Smooth muscle cell (in vitro differentiated cells): ENCODE data around the gene CARMIL1. TPM values are rescaled to one million over a fixed set of nuclear protein-coding genes. Genes with fewer than 3 reads are reported as not detected.

Experiments
- DNase-seq: peaks from one replicate; lab custom pipeline; 2025; ENCODE audit not compliant: unreplicated experiment; lab: John Stamatoyannopoulos, UW
- H2AFZ ChIP-seq: fragments of 200-600 bp; sonication (generic); 2 replicates; pipeline ENCODE4 v1.6.0; 2016; ENCODE audit warnings: antibody characterized with exemption, low read depth, mild to moderate bottlenecking
- H3F3A ChIP-seq: fragments of 200-600 bp; sonication (generic); 2 replicates; pipeline ENCODE4 v1.6.0; 2017; ENCODE audit warnings: antibody characterized with exemption, low read depth
- H3K27ac ChIP-seq: fragments of 200-600 bp; sonication (generic); 2 replicates; pipeline ENCODE4 v1.5.1; 2016; ENCODE audit warnings: low read depth, mild to moderate bottlenecking
- H3K27me3 ChIP-seq: fragments of 200-600 bp; sonication (generic); 2 replicates; pipeline ENCODE4 v1.6.1; 2016; ENCODE audit warnings: low read depth, mild to moderate bottlenecking
- H3K36me3 ChIP-seq: fragments of 200-600 bp; sonication (generic); 2 replicates; pipeline ENCODE4 v1.5.1; 2016; ENCODE audit warnings: low read depth
- H3K4me1 ChIP-seq: fragments of 200-600 bp; sonication (generic); 2 replicates; pipeline ENCODE4 v1.5.1; 2016; ENCODE audit warnings: low read depth
- H3K4me2 ChIP-seq: fragments of 200-600 bp; sonication (generic); 2 replicates; pipeline ENCODE4 v1.6.0; 2016; ENCODE audit warnings: mild to moderate bottlenecking
- H3K4me3 ChIP-seq: fragments of 200-600 bp; sonication (generic); 2 replicates; pipeline ENCODE4 v1.5.1; 2016; ENCODE audit warnings: mild to moderate bottlenecking
- H3K79me2 ChIP-seq: fragments of 200-600 bp; sonication (generic); 2 replicates; pipeline ENCODE4 v1.6.0; 2016; ENCODE audit warnings: low read depth, mild to moderate bottlenecking
- H3K9ac ChIP-seq: fragments of 200-600 bp; sonication (generic); 2 replicates; pipeline ENCODE4 v1.6.0; 2016; ENCODE audit warnings: low read depth
- H3K9me3 ChIP-seq: fragments of 200-600 bp; sonication (generic); replicated peaks from 2 replicates; pipeline ENCODE4 v1.5.1; 2016; ENCODE audit warnings: low read depth
- H4K20me1 ChIP-seq: fragments of 200-600 bp; sonication (generic); 2 replicates; pipeline ENCODE4 v1.6.0; 2016; ENCODE audit warnings: low read depth
- WGBS: methylation state at CpG from one replicate; pipeline ENCODE4 v1.1.7; 2016; ENCODE audit warnings: low lambda C conversion rate; 5-methylcytosine and 5-hydroxymethylcytosine counted together
- polyA plus RNA-seq: library from polyadenylated mRNA; unstranded; fragments of >200 nt; fragmentation: Nextera tagmentation; extraction: Ambion mirVana; gene quantifications from 2 replicates; pipeline ENCODE4 v1.2.1, GENCODE V29; 2016
- total RNA-seq: library from RNA; depleted of rRNA; stranded (reverse); fragments of >200 nt; gene quantifications from 2 replicates; pipeline ENCODE4 v1.2.3, GENCODE V29; 2014
- TF ChIP-seq, protein P1 (sequence below): fragments of 200-600 bp; sonication (generic); IDR thresholded peaks from 2 replicates; pipeline ENCODE4 v1.5.1; 2017; ENCODE audit warnings: borderline replicate concordance, mild to moderate bottlenecking, antibody characterized with exemption; ENCODE audit not compliant: insufficient read depth, poor library complexity, severe bottlenecking

Gene CARMIL1
- total and polyA plus RNA-seq, 2 experiments from 2014 or later: 7.6 to 24.1 TPM

DNA sequence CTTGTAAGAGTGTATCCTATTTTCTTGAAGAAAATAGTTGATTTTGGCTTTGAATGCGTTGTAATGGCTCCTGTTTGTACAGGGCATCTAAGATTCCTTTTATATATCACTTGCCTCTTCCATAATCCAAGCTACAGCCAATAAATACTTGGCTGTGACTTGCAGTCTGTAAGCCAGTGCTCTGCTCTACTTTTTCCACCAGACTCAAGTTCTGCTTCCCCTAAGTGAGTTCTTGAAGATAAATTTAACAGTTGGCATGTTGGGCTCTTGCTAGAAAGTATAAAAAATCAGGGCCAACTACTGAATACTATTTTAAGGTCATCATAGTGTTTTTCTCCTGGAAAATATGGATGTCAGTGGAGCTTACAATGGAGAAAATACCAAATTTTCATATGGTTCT lies 336.3 kb downstream of the CARMIL1 start:
- Histone ChIP-seq H3K27ac (no peak overlapping the region), H3K4me2 (no peak overlapping the region), H3K4me3 (no peak overlapping the region), H3K79me2 (no peaks in the 10 kb centered on the region), H4K20me1 (no peaks in the 10 kb centered on the region), H2AFZ (no peak overlapping the region), H3K4me1 (no peaks in the 10 kb centered on the region), H3K27me3 (no peaks in the 10 kb centered on the region), H3K9me3 (no peaks in the 10 kb centered on the region), H3F3A (no peaks in the 10 kb centered on the region), H3K36me3 (no peaks in the 10 kb centered on the region), H3K9ac (no peak overlapping the region)
- TF ChIP-seq, protein P1, sequence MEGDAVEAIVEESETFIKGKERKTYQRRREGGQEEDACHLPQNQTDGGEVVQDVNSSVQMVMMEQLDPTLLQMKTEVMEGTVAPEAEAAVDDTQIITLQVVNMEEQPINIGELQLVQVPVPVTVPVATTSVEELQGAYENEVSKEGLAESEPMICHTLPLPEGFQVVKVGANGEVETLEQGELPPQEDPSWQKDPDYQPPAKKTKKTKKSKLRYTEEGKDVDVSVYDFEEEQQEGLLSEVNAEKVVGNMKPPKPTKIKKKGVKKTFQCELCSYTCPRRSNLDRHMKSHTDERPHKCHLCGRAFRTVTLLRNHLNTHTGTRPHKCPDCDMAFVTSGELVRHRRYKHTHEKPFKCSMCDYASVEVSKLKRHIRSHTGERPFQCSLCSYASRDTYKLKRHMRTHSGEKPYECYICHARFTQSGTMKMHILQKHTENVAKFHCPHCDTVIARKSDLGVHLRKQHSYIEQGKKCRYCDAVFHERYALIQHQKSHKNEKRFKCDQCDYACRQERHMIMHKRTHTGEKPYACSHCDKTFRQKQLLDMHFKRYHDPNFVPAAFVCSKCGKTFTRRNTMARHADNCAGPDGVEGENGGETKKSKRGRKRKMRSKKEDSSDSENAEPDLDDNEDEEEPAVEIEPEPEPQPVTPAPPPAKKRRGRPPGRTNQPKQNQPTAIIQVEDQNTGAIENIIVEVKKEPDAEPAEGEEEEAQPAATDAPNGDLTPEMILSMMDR: no peak
- 94% methylated on average over 1 of the region's 1 CpG for WGBS
- no peak for DNase-seq

DNA sequence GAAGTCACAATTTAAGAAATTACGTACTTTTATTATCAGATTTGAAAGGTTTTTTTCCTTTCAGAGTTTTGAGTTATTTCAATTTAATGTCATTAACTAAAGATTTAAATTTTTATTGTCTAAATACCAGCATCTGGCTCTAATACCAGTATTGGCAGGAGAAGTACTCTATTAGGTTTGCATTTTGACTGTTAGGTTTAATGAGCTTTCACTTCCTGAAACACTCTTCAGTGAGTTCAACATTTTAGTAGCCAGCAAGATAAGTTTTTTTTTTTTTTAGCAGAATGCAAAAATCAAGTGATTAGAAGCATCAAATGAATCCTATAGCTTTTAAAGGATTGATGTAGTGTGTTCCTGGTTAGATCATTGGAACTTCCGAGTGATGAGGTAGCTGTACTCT lies 338.8 kb downstream of the CARMIL1 start:
- DNase-seq: no peak
- Histone ChIP-seq H3F3A (no peaks in the 10 kb centered on the region), H3K9ac (no peak overlapping the region), H4K20me1 (no peaks in the 10 kb centered on the region), H3K27me3 (no peaks in the 10 kb centered on the region), H3K9me3 (no peaks in the 10 kb centered on the region), H3K36me3 (no peaks in the 10 kb centered on the region), H3K4me2 (no peak overlapping the region), H3K4me1 (no peaks in the 10 kb centered on the region), H3K27ac (no peak overlapping the region), H3K79me2 (no peaks in the 10 kb centered on the region), H3K4me3 (no peak overlapping the region), H2AFZ (no peak overlapping the region)
- 92% methylated on average over 2 of the region's 2 CpGs for WGBS
- TF ChIP-seq, protein P1: no peak

DNA sequence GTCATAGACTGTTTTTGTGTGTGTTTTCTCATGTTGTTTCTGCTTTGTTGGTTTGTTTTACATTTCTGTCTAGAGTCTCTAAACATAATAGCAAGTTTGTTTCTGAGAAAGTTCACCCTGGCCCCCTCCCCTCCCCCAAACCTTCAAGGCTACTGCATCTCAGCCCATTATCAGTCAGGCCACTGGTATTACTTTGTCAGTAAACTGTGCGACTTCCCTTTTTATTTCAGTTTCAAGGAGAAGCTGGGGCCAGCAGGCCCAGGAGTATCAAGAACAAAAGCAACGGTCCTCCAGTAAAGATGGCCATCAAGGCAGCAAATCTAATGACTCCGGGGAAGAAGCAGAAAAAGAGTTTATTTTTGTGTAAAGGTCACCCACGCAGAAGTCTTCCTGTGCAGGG lies 340.0 kb downstream of the CARMIL1 start:
- no peaks in the 10 kb centered on the region for H3K36me3 ChIP-seq
- 74% methylated on average over 4 of the region's 4 CpGs for WGBS
- H3K9ac ChIP-seq: no peak overlapping the region

DNA sequence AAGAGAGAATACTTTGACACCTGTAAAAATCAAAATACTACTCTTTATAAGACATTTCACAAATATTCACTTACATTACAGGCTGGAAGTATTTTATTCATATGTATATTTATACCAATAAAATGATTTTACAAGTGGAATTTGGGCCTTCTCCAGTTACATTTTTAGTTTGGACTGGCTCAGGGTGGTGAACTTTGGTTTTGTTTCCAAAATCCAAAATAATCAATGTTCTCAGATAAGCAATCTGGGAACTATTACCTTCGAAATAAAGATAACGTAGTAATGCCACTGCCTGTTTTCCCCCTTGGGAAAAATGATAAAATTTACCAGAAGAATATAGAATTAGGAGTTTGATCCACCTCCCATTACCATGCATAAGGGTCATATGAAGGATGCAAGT lies 341.2 kb downstream of the CARMIL1 start:
- DNase-seq: no peak
- no peaks in the 10 kb centered on the region for H3K36me3 ChIP-seq
- no peak overlapping the region for H3K9ac ChIP-seq
- no peak overlapping the region for H3K27ac ChIP-seq
- H3K27me3 ChIP-seq: no peaks in the 10 kb centered on the region
- H3K4me2 ChIP-seq: no peak overlapping the region
- H3K79me2 ChIP-seq: no peaks in the 10 kb centered on the region
- H3F3A ChIP-seq: no peaks in the 10 kb centered on the region
- no peaks in the 10 kb centered on the region for H3K9me3 ChIP-seq
- H3K4me3 ChIP-seq: no peak overlapping the region
- no peaks in the 10 kb centered on the region for H4K20me1 ChIP-seq
- H2AFZ ChIP-seq: no peak overlapping the region
- no peaks in the 10 kb centered on the region for H3K4me1 ChIP-seq
- WGBS: 93% methylated on average over 2 of the region's 2 CpGs
- TF ChIP-seq, protein P1: no peak

More for the DNA sequence above, 340.0 kb downstream of the CARMIL1 start:
- Histone ChIP-seq H3F3A (no peaks in the 10 kb centered on the region), H3K27ac (no peak overlapping the region), H2AFZ (no peak overlapping the region), H3K27me3 (no peaks in the 10 kb centered on the region), H3K9me3 (no peaks in the 10 kb centered on the region), H4K20me1 (no peaks in the 10 kb centered on the region), H3K4me3 (no peak overlapping the region), H3K79me2 (no peaks in the 10 kb centered on the region), H3K4me2 (no peak overlapping the region), H3K4me1 (no peaks in the 10 kb centered on the region)
- TF ChIP-seq, protein P1: no peak
- no peak for DNase-seq
